Upper lobe of left lung (tissue), 6 donors: ENCODE results near the gene IFNL4. TPM values are rescaled to one million over a fixed set of nuclear protein-coding genes. Genes with fewer than 3 reads are reported as not detected.

Experiments used
- ATAC-seq, 2 donors: fragments of 200-7000 bp; cut with Tn5 transposase; one replicate each; pipeline ENCODE4 v1.9.1; 2022; ENCODE audit warnings: mild to moderate bottlenecking in 2 of 2, moderate library complexity in 2 of 2; ENCODE audit not compliant: low FRiP score in 2 of 2
- DNase-seq, 2 donors: peaks; one replicate each; pipeline ENCODE4 v3.0.0-alpha.2; 2019 to 2020
- H3K27ac ChIP-seq, 4 donors: fragments of 200-600 bp; sonication (generic); one replicate each; pipeline ENCODE4 v1.5.1; 2016 to 2019
- H3K27me3 ChIP-seq, 4 donors: fragments of 200-600 bp; sonication (generic); one replicate each; pipeline ENCODE4 v1.5.1; 2017 to 2019
- H3K36me3 ChIP-seq, 4 donors: fragments of 200-600 bp; sonication (generic); one replicate each; pipeline ENCODE4 v1.5.1; 2016 to 2019
- H3K4me1 ChIP-seq, 4 donors: fragments of 200-600 bp; sonication (generic); one replicate each; pipeline ENCODE4 v1.5.1; 2018 to 2019
- H3K4me3 ChIP-seq, 4 donors: fragments of 200-600 bp; sonication (generic); one replicate each; pipeline ENCODE4 v1.5.1; 2017 to 2019; ENCODE audit warnings: mild to moderate bottlenecking in 2 of 4, moderate library complexity in 1 of 4
- H3K9me3 ChIP-seq, 4 donors: fragments of 200-600 bp; sonication (generic); one replicate each; pipeline ENCODE4 v1.5.1; 2018 to 2019
- CTCF ChIP-seq, 6 experiments: fragments of 450-650 bp in 4 of 6; fragments of 200-600 bp in 2 of 6; sonication (generic) in 2 of 6; IDR thresholded peaks; one replicate each; pipeline ENCODE4 v1.5.1; 2016 to 2019; ENCODE audit warnings: antibody characterized with exemption in 6 of 6
- EP300 ChIP-seq, 4 donors: sonication (generic); formaldehyde crosslinking; IDR thresholded peaks; one replicate each; pipeline ENCODE4 v1.5.1; 2017; ENCODE audit warnings: antibody characterized with exemption in 4 of 4, control low read depth in 2 of 4
- POLR2A ChIP-seq, 4 donors: fragments of 450-650 bp; IDR thresholded peaks; one replicate each; pipeline ENCODE4 v1.5.1; 2016 to 2017; ENCODE audit warnings: antibody characterized with exemption in 4 of 4, mild to moderate bottlenecking in 2 of 4
- POLR2AphosphoS5 ChIP-seq, 2 donors: sonication (generic); formaldehyde crosslinking; IDR thresholded peaks; one replicate each; pipeline ENCODE4 v1.5.1; 2017; ENCODE audit warnings: antibody characterized with exemption in 2 of 2
- WGBS, 2 donors: methylation state at CpG; one replicate each; pipeline ENCODE4 v1.1.5; 2017 to 2018; 5-methylcytosine and 5-hydroxymethylcytosine counted together
- total RNA-seq, 6 donors: library from RNA; depleted of rRNA in 4 of 6; stranded (reverse); fragments of >200 nt in 4 of 6; gene quantifications; one replicate each; pipeline versions ENCODE4 v1.1.0 to v1.2.1, GENCODE V29; 2016 to 2021
- donor health status: DM: no; HTN: no; CAD: no; lungs with moderate emphysema.
- donor health status: DM: no; HTN: yes; CAD: no; lungs with severe emphysema.

The IFNL4 gene
- total RNA-seq, 6 donors from 2014 or later: not detected

GRCh38 chr19:39265321-39265916 lies 16.8 kb upstream of the IFNL4 start:
- Histone ChIP-seq H3K4me1 (peaks cover 4 to 20% (median 14%) of the 10 kb centered on the region in 4 donors), H3K4me3 (no peak overlapping the region), H3K9me3 (no peaks in the 10 kb centered on the region), H3K36me3 (no peaks in the 10 kb centered on the region), H3K27ac (no peak overlapping the region), H3K27me3 (peaks cover 0 to 29% (median 13%) of the 10 kb centered on the region in 4 donors)
- DNase-seq (peak in 1 of 2 donors; percentile 76), ATAC-seq (no peak)
- 43% methylated on average over 11 to 38 of the region's 39 CpGs for WGBS, 2 donors
- TF ChIP-seq CTCF (IDR thresholded peaks at IDR 0.05): no peak
- no peak for TF ChIP-seq EP300 (IDR thresholded peaks at IDR 0.05)
- TF ChIP-seq POLR2A (IDR thresholded peaks at IDR 0.05): no peak
- TF ChIP-seq POLR2AphosphoS5 (IDR thresholded peaks at IDR 0.05): no peak

- no peaks in the 10 kb centered on the region for H3K36me3 ChIP-seq
- H3K9me3 ChIP-seq: no peaks in the 10 kb centered on the region
- DNase-seq (peak in 1 of 2 donors; percentile 85), ATAC-seq (peak in 1 of 2 donors; percentile 60)
- peaks cover 4 to 20% (median 14%) of the 10 kb centered on the region in 4 donors for H3K4me1 ChIP-seq
- TF ChIP-seq POLR2AphosphoS5 (IDR thresholded peaks at IDR 0.05) (no peak), EP300 (IDR thresholded peaks at IDR 0.05) (no peak), POLR2A (IDR thresholded peaks at IDR 0.05) (no peak), CTCF (IDR thresholded peaks at IDR 0.05) (no peak)
- 3 to 5% methylated on average over 19 to 45 of the region's 102 CpGs for WGBS, 2 donors
- no peak overlapping the region for H3K4me3 ChIP-seq
- peaks cover 0 to 29% (median 13%) of the 10 kb centered on the region in 4 donors for H3K27me3 ChIP-seq
- H3K27ac ChIP-seq: no peak overlapping the region
Measured at GRCh38 chr19:39264306-39265290, 15.9 kb upstream of the IFNL4 start.

- ATAC-seq (peak in 1 of 2 donors; percentile 22), DNase-seq (peak in 1 of 2 donors; percentile 64)
- Histone ChIP-seq H3K27me3 (peaks cover 0 to 29% (median 13%) of the 10 kb centered on the region in 4 donors), H3K4me1 (peaks cover 4 to 20% (median 14%) of the 10 kb centered on the region in 4 donors), H3K36me3 (no peaks in the 10 kb centered on the region), H3K27ac (no peak overlapping the region), H3K4me3 (no peak overlapping the region), H3K9me3 (no peaks in the 10 kb centered on the region)
- WGBS, 2 donors: 13 to 24% methylated on average over 11 to 14 of the region's 17 CpGs
- TF ChIP-seq POLR2AphosphoS5 (IDR thresholded peaks at IDR 0.05): no peak
- no peak for TF ChIP-seq POLR2A (IDR thresholded peaks at IDR 0.05)
- no peak for TF ChIP-seq CTCF (IDR thresholded peaks at IDR 0.05)
- TF ChIP-seq EP300 (IDR thresholded peaks at IDR 0.05): no peak
Measured at GRCh38 chr19:39263912-39264305, 15.3 kb upstream of the IFNL4 start.

GRCh38 chr19:39262496-39262895 lies 13.8 kb upstream of the IFNL4 start:
- Histone ChIP-seq H3K4me1 (peaks cover 4 to 20% (median 14%) of the 10 kb centered on the region in 4 donors), H3K27ac (no peak overlapping the region), H3K36me3 (no peaks in the 10 kb centered on the region), H3K4me3 (no peak overlapping the region), H3K9me3 (no peaks in the 10 kb centered on the region), H3K27me3 (peaks cover 0 to 29% (median 13%) of the 10 kb centered on the region in 4 donors)
- DNase-seq: no peak
- 78 to 88% methylated on average over 4 of the region's 4 CpGs for WGBS, 2 donors
- TF ChIP-seq CTCF (IDR thresholded peaks at IDR 0.05) (no peak), POLR2A (IDR thresholded peaks at IDR 0.05) (no peak), POLR2AphosphoS5 (IDR thresholded peaks at IDR 0.05) (no peak)
- ATAC-seq: no peak
